GM18511 (cell line): ENCODE data around the gene FGF11.
"Not testable (repeated sequence)": the region's sequence is repeated elsewhere in the genome, so short reads cannot be mapped to it uniquely, and the experiment has no call there.

Source experiments
- ATAC-seq: cut with Tn5 transposase; IDR thresholded peaks from one replicate; pipeline ENCODE4 v1.9.1; 2021; ENCODE audit warnings: mild to moderate bottlenecking, moderate library complexity; ENCODE audit not compliant: unreplicated experiment

The FGF11 gene

GRCh38 chr17:7477392-7478275 is 38.3 kb downstream of the FGF11 start:
- no peak for ATAC-seq

GRCh38 chr17:7478276-7479212 is 39.2 kb downstream of the FGF11 start:
- ATAC-seq: no peak

- ATAC-seq: no peak
Observed at GRCh38 chr17:7479213-7480088, 40.1 kb downstream of the FGF11 start, which contains the start of gene ZBTB4. Gene ZBTB4 (minus strand): TSS chr17:7479631. CDS start chr17:7466801, 12,830 bp downstream.

GRCh38 chr17:7480089-7480384 is 40.7 kb downstream of the FGF11 start:
- no peak for ATAC-seq

- ATAC-seq: not testable (repeated sequence)
Observed at GRCh38 chr17:7481275-7481674, 42.0 kb downstream of the FGF11 start, which contains the start of gene SLC35G6. Gene SLC35G6 (plus strand): TSS chr17:7481446. CDS start chr17:7481517, 71 bp downstream.

DNA sequence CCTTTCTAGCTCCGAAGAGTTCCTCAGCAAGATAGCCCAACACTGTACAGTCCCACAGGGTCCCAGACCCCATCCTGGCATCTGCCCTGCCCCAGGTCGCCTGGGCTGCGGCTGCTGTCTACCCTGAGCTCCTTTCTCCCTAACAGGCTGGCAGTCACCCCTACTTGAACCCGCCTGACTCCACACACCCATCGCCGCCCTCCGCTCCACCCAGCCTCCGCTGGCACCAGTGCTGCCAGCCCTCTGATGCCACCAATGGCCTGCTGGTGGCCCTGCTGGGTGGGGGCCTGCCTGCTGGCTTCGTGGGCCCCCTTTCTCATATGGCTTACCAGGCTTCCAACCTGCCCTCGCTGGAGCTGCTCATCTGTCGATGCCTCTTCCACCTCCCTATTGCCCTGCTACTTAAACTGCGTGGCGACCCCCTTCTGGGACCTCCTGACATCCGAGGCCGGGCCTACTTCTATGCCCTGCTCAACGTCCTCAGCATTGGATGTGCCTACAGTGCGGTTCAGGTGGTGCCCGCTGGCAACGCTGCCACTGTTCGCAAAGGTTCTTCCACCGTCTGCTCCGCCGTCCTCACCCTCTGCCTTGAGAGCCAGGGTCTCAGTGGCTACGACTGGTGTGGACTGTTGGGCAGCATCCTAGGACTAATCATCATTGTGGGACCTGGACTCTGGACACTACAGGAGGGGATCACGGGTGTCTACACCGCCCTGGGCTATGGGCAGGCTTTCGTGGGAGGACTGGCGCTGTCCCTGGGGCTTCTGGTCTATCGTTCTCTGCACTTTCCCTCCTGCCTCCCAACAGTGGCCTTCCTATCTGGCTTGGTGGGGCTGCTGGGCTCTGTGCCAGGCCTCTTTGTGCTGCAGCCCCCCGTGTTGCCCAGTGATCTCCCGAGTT is 42.8 kb downstream of the FGF11 start:
- not testable (repeated sequence) for ATAC-seq

DNA sequence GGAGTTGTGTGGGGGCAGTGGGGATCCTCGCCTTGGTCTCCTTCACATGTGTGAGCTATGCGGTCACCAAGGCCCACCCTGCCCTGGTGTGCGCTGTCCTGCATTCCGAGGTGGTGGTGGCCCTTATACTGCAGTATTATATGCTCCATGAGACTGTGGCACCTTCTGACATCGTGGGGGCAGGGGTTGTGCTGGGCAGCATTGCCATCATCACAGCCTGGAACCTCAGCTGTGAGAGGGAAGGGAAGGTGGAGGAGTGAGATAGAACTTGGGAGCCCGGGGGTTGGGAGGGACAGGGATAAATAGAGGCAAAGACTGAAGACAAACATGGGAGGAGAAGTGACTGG is 43.4 kb downstream of the FGF11 start:
- not testable (repeated sequence) for ATAC-seq

GRCh38 chr17:7483255-7484066 is 44.1 kb downstream of the FGF11 start:
- ATAC-seq: peak; percentile 49

GRCh38 chr17:7484067-7484918 is 45.0 kb downstream of the FGF11 start, which contains the start of gene POLR2A:
Gene POLR2A (plus strand): TSS chr17:7484366.
- peak; percentile 61 for ATAC-seq

DNA sequence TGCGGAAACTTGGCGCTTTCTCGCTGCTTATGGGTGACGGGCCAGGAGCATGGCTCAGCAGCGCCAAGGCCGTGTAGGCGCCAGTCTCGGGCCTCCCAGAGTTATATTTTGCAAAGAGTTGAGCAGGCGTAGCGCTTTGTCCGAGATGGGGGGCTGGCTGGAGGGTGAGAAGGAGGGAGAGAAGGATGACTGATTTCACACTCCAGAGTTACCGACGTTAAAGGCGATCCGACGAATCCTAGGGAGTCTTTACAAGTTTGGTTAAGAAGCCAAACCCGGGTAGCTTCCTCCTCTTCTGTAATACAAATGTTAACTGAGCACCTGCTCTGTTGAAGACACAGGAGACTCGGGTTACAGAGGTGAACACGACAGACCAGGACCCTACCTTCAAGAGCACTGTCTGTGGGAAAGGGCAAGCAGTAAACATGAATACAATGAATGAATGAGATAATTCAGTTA is 45.6 kb downstream of the FGF11 start:
- ATAC-seq: no peak

GRCh38 chr17:7486181-7486580 is 46.9 kb downstream of the FGF11 start:
- ATAC-seq: no peak

DNA sequence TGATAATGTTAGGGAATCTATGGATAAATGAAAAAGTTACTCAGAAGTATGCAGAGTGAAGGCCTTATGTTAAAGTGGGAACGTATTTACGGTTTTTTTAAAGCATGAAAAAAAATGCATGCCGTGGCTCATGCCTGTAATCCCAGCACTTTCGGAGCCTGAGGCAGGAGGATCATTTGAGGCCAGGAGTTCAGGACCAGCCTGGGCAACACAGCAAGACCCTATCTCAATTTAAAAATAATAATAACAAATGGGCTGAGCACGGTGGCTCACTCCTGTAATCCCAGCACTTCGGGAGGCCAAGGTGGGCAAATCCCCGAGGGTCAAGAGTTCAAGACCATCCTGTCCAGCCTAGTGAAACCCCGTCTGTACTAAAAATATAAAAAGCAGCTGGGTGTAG is 50.8 kb downstream of the FGF11 start:
- no peak for ATAC-seq

GRCh38 chr17:7491583-7491982 is 52.3 kb downstream of the FGF11 start:
- ATAC-seq: no peak

DNA sequence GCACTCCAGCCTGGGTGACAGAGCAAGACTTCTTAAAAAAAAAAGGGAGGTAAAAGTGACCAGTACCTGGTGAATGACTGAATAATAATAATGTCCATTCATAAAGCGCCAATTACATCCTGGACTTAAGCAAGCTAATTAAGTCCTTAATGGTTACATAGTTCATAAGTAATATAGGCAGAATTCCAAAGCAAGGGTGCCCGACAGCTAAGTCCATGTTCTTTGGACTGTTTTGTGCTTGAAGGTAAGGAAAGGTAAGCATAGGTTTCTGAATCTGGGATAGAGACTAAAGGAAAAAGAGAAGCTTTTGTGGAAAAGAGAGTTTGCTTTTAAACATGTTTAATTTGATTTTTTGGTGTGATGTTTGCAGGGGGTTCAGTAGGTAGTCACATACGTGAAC is 54.6 kb downstream of the FGF11 start:
- ATAC-seq: no peak
